Measurements from ENCODE around the gene OTUD7B. TPM values are rescaled to one million over a fixed set of nuclear protein-coding genes. Genes with fewer than 3 reads are reported as not detected.

OTUD7B gene
- total and polyA plus RNA-seq, 9 of the 15 experiments (the other 6 are each of a cell fraction or from before 2014, with no cell fraction given): 0.96 to 18.8 (median 7.4) TPM

- peaks cover 4% of the 10 kb centered on the region; the same call in 1 of the 2 replicates for H4K20me1 ChIP-seq (replicated peaks; ENCODE audit: control insufficient read depth, insufficient read depth, low read length)
- DNase-seq (ENCODE audit: extremely low read depth in 1 of 4, low spot score in 3 of 4) (peak; percentile 19 to 51 (median 28)), FAIRE-seq (no peak), ATAC-seq (0 out of 3 replicates have a peak, but pooled peaks have one; percentile 9)
- peak overlapping the region; percentile 22; the same call in 1 of the 2 replicates for H3K4me2 ChIP-seq (ENCODE audit: insufficient read depth, low read length)
- intact Hi-C loops (cut with micrococcal nuclease): loop anchor here (5.0 kb wide), 1 partner anchor 45 kb away; no protein-coding TSS in a partner anchor
- ChIA-PET POLR2A (interaction anchor here (0.7 to 6.1 kb wide), 3 partner anchors 9 to 121 kb away, joined by 3 to 63 read pairs (median 4); a partner anchor contains a TSS), CTCF (ENCODE audit: low intra/inter-chr PET ratio) (no interaction called here)
- peaks cover 57% of the 10 kb centered on the region for H3K79me2 ChIP-seq (ENCODE audit: control insufficient read depth, insufficient read depth, low read length)
- H3K9me3 ChIP-seq (replicated peaks; ENCODE audit: control insufficient read depth, insufficient read depth, low read depth, low read length): no peaks in the 10 kb centered on the region
- in situ Hi-C loops (cut with MboI): no loop called here
- WGBS (ENCODE audit: insufficient coverage, low coverage, missing lambda C conversion rate): 45% methylated on average over 4 of the region's 4 CpGs
- peaks cover 5 to 37% of the 10 kb centered on the region in 2 experiments; a peak in 4 of 5 replicates for H3K4me1 ChIP-seq (replicated peaks in 1 of 2; ENCODE audit: control insufficient read depth in 2 of 2, insufficient read depth in 2 of 2, low read length in 2 of 2)
- H2AFZ ChIP-seq (ENCODE audit: low read depth, low read length): no peak overlapping the region
- H3K36me3 ChIP-seq (ENCODE audit: control insufficient read depth, insufficient read depth, low read length): peaks cover 31% of the 10 kb centered on the region; the same call in 2 of the 3 replicates
- no peaks in the 10 kb centered on the region for H3K27me3 ChIP-seq (ENCODE audit: control insufficient read depth in 2 of 2, insufficient read depth in 2 of 2, low read length in 2 of 2)
- no peaks in the 10 kb centered on the region for H3K9me1 ChIP-seq (ENCODE audit: control insufficient read depth, insufficient read depth, low read length)
- H3K9ac ChIP-seq (ENCODE audit: insufficient read depth in 1 of 2, low read depth in 2 of 2, low read length in 2 of 2): no peak overlapping the region
- no peak overlapping the region for H3K4me3 ChIP-seq
- no TSS peak for BruUV-seq (replicated peaks)
- peak overlapping the region; percentile 5; the same call in 1 of the 3 replicates for H3K27ac ChIP-seq (ENCODE audit: extremely low read depth, low read depth, low read length)
- TF ChIP-seq ZNF124 (CRISPR knock-in tag; IDR thresholded peaks at IDR 0.05): no peak
- TF ChIP-seq NR4A1 (CRISPR knock-in tag; IDR thresholded peaks at IDR 0.05): no peak
- TF ChIP-seq NR4A1 (tag; IDR thresholded peaks at IDR 0.05): no peak
- no peak for TF ChIP-seq RCOR1 (IDR thresholded peaks at IDR 0.05; ENCODE audit: borderline replicate concordance in 1 of 2, low read depth in 2 of 2, low read length in 2 of 2)
- TF ChIP-seq SRSF9 (IDR thresholded peaks at IDR 0.05; ENCODE audit: borderline replicate concordance, low read depth, low read length): no peak
- TF ChIP-seq YY1 (IDR thresholded peaks at IDR 0.05; ENCODE audit: borderline replicate concordance in 1 of 3, control insufficient read depth in 1 of 3, extremely low read depth in 1 of 3, insufficient read depth in 3 of 3, insufficient read length in 1 of 3, insufficient replicate concordance in 2 of 3, low read depth in 1 of 3, low read length in 2 of 3): no peak
- TF ChIP-seq MAFG (tag; conservative IDR thresholded peaks at IDR 0.05): no peak
- TF ChIP-seq, protein P1, sequence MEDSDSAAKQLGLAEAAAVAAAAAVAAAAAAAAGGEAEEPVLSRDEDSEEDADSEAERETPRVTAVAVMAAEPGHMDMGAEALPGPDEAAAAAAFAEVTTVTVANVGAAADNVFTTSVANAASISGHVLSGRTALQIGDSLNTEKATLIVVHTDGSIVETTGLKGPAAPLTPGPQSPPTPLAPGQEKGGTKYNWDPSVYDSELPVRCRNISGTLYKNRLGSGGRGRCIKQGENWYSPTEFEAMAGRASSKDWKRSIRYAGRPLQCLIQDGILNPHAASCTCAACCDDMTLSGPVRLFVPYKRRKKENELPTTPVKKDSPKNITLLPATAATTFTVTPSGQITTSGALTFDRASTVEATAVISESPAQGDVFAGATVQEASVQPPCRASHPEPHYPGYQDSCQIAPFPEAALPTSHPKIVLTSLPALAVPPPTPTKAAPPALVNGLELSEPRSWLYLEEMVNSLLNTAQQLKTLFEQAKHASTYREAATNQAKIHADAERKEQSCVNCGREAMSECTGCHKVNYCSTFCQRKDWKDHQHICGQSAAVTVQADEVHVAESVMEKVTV (CRISPR knock-in tag; IDR thresholded peaks at IDR 0.05): no peak
- TF ChIP-seq KDM1A (IDR thresholded peaks at IDR 0.05): 0 out of 4 replicates have a peak, but pooled peaks of 1 of the 2 experiments have one; percentile 16
- peak; percentile 16; the same call in 1 of the 2 replicates for TF ChIP-seq HMBOX1 (IDR thresholded peaks at IDR 0.05)
- TF ChIP-seq ZNF324 (CRISPR knock-in tag; IDR thresholded peaks at IDR 0.05): no peak
- no peak for TF ChIP-seq ZNF668 (CRISPR knock-in tag; IDR thresholded peaks at IDR 0.05)
- TF ChIP-seq STAT5B (CRISPR knock-in tag; IDR thresholded peaks at IDR 0.05): no peak
- no peak for TF ChIP-seq ESRRA (IDR thresholded peaks at IDR 0.05; ENCODE audit: borderline replicate concordance, low read depth)
Measured at GRCh38 chr1:150006881-150007421, 3.6 kb downstream of the OTUD7B start.

Data from K562 (cell line).